B cell (primary cell): Measurements from ENCODE around the gene LAT. TPM values are rescaled to one million over a fixed set of nuclear protein-coding genes. Genes with fewer than 3 reads are reported as not detected.

Experiments used
- ATAC-seq: fragments of 200-7000 bp; cut with Tn5 transposase; one replicate; pipeline ENCODE4 v1.10.0; 2021; ENCODE audit warnings: low read depth, mild to moderate bottlenecking, moderate number of reproducible peaks, moderate library complexity
- CTCF ChIA-PET: fragments of 350-600 bp; sonication (Branson Sonifier 250); formaldehyde crosslinking; loops from one replicate; lab custom pipeline; 2021; ENCODE audit warnings: antibody characterized with exemption, inconsistent platforms; lab: Charles Lee
- POLR2A ChIA-PET: fragments of 350-600 bp; sonication (Branson Sonifier 250); formaldehyde crosslinking; loops from one replicate; lab custom pipeline; 2021; ENCODE audit warnings: antibody characterized with exemption; lab: Charles Lee
- DNase-seq: peaks from one replicate; pipeline ENCODE4 v3.0.0; 2013
- H2AFZ ChIP-seq: 2 replicates; pipeline ENCODE4 v1.6.1; 2012; ENCODE audit warnings: mild to moderate bottlenecking, low read depth, low read length; ENCODE audit not compliant: insufficient read depth, poor library complexity, severe bottlenecking
- H3K27ac ChIP-seq, 2 donors: 1 replicate in 1 of 2; 2 replicates in 1 of 2; pipeline ENCODE4 v1.5.1; 2012 to 2013; ENCODE audit warnings: low read length in 2 of 2, mild to moderate bottlenecking in 2 of 2, moderate library complexity in 1 of 2
- H3K27me3 ChIP-seq, 4 experiments: fragments of 200-600 bp in 1 of 4; sonication (generic) in 1 of 4; replicated peaks in 1 of 4; 1 replicate in 2 of 4; 2 replicates in 2 of 4; pipeline versions ENCODE4 v1.6.1 to v1.7.0; 2013 to 2016; ENCODE audit warnings: low read length in 3 of 4, mild to moderate bottlenecking in 2 of 4, mixed read lengths in 1 of 4, moderate library complexity in 1 of 4; ENCODE audit not compliant: insufficient read depth in 4 of 4, control insufficient read depth in 3 of 4; ENCODE audit errors: control extremely low read depth in 1 of 4
- H3K36me3 ChIP-seq, 2 experiments: replicated peaks in 1 of 2; 1 replicate in 1 of 2; 2 replicates in 1 of 2; pipeline versions ENCODE4 v1.6.1 to v1.7.1; 2013; ENCODE audit warnings: low read length in 1 of 2; ENCODE audit not compliant: insufficient read depth in 2 of 2, control insufficient read depth in 1 of 2; ENCODE audit errors: control extremely low read depth in 1 of 2, extremely low read depth in 1 of 2
- H3K4me1 ChIP-seq, 2 donors: fragments of 200-600 bp in 1 of 2; sonication (generic) in 1 of 2; 1 replicate in 1 of 2; 2 replicates in 1 of 2; pipeline versions ENCODE4 v1.5.1 to v1.6.1; 2013 to 2017; ENCODE audit warnings: low read length in 2 of 2; ENCODE audit not compliant: control insufficient read depth in 2 of 2, insufficient read depth in 2 of 2
- H3K4me2 ChIP-seq: replicated peaks from 2 replicates; pipeline ENCODE3; 2012; ENCODE audit warnings: mild to moderate bottlenecking, low read depth, low read length; ENCODE audit not compliant: poor library complexity, severe bottlenecking
- H3K4me3 ChIP-seq, 5 experiments: fragments of 200-600 bp in 1 of 5; sonication (generic) in 1 of 5; 1 replicate in 3 of 5; 2 replicates in 2 of 5; pipeline versions ENCODE4 v1.5.1 to v1.7.0; 2011 to 2016; ENCODE audit warnings: low read length in 4 of 5, mild to moderate bottlenecking in 4 of 5, low read depth in 2 of 5, control low read depth in 1 of 5, moderate library complexity in 1 of 5; ENCODE audit not compliant: insufficient read depth in 1 of 5; ENCODE audit errors: control extremely low read depth in 1 of 5, extremely low read depth in 1 of 5
- H3K79me2 ChIP-seq: fragments of 200-600 bp; sonication (generic); one replicate; pipeline ENCODE4 v1.6.0; 2016; ENCODE audit warnings: low read length; ENCODE audit not compliant: control insufficient read depth, insufficient read depth
- H3K9ac ChIP-seq: fragments of 200-600 bp; sonication (generic); 2 replicates; pipeline ENCODE4 v1.6.1; 2017; ENCODE audit warnings: mild to moderate bottlenecking, low read length, moderate library complexity
- H3K9me3 ChIP-seq, 3 donors: one replicate each; pipeline versions ENCODE4 v1.6.1 to v1.7.1; 2013; ENCODE audit warnings: low read length in 2 of 3; ENCODE audit not compliant: control insufficient read depth in 2 of 3, insufficient read depth in 1 of 3; ENCODE audit errors: control extremely low read depth in 1 of 3
- H4K20me1 ChIP-seq: 2 replicates; pipeline ENCODE4 v1.6.0; 2012; ENCODE audit warnings: mild to moderate bottlenecking, low read length; ENCODE audit not compliant: insufficient read depth, control insufficient read depth, poor library complexity, severe bottlenecking
- H3K27ac Mint-ChIP-seq: one replicate; pipeline ENCODE4 v1.8.0; 2021; ENCODE audit warnings: mixed read lengths
- H3K27me3 Mint-ChIP-seq: one replicate; pipeline ENCODE4 v1.8.0; 2021; ENCODE audit warnings: mixed read lengths
- H3K4me1 Mint-ChIP-seq: one replicate; pipeline ENCODE4 v1.8.0; 2021; ENCODE audit warnings: mixed read lengths
- H3K4me3 Mint-ChIP-seq: one replicate; pipeline ENCODE4 v1.8.0; 2021; ENCODE audit warnings: mixed read lengths
- H3K9me3 Mint-ChIP-seq: one replicate; pipeline ENCODE4 v1.8.0; 2022; ENCODE audit warnings: mixed read lengths; ENCODE audit not compliant: insufficient read depth
- EZH2 ChIP-seq: IDR thresholded peaks from 2 replicates; pipeline ENCODE4 v1.6.1; 2012; ENCODE audit warnings: borderline replicate concordance, low read depth, mild to moderate bottlenecking, moderate library complexity, low read length; ENCODE audit not compliant: insufficient read depth, poor library complexity, severe bottlenecking
- WGBS: methylation state at CpG from one replicate; pipeline ENCODE4 v1.1.5; 2013; ENCODE audit warnings: missing lambda C conversion rate; ENCODE audit not compliant: insufficient coverage; 5-methylcytosine and 5-hydroxymethylcytosine counted together
- intact Hi-C: fragments of 100-400 bp; cut with micrococcal nuclease; formaldehyde crosslinking; loops from one replicate; pipeline ENCODE4 v1.10.0; 2022
- polyA plus RNA-seq: library from polyadenylated mRNA; depleted of rRNA; stranded (reverse); fragments of >200 nt; gene quantifications from 2 replicates; pipeline ENCODE4 v1.2.3, GENCODE V29; 2012
- total RNA-seq, 2 donors: library from RNA; stranded (reverse); fragments of 120-200 nt in 1 of 2; gene quantifications; 1 replicate in 1 of 2; 2 replicates in 1 of 2; pipeline versions ENCODE4 v1.2.3 to v1.2.4, GENCODE V29; 2013 to 2022
- TF ChIP-seq, protein P1 (sequence below): fragments of 200-600 bp; IDR thresholded peaks from one replicate; pipeline ENCODE4 v1.8.0; 2022; ENCODE audit warnings: antibody characterized with exemption, mild to moderate bottlenecking

The LAT gene
- total and polyA plus RNA-seq, 2 donors (not counting 1 experiment from before 2014, with no cell fraction given) = 10.6 to 12.2 TPM

DNA sequence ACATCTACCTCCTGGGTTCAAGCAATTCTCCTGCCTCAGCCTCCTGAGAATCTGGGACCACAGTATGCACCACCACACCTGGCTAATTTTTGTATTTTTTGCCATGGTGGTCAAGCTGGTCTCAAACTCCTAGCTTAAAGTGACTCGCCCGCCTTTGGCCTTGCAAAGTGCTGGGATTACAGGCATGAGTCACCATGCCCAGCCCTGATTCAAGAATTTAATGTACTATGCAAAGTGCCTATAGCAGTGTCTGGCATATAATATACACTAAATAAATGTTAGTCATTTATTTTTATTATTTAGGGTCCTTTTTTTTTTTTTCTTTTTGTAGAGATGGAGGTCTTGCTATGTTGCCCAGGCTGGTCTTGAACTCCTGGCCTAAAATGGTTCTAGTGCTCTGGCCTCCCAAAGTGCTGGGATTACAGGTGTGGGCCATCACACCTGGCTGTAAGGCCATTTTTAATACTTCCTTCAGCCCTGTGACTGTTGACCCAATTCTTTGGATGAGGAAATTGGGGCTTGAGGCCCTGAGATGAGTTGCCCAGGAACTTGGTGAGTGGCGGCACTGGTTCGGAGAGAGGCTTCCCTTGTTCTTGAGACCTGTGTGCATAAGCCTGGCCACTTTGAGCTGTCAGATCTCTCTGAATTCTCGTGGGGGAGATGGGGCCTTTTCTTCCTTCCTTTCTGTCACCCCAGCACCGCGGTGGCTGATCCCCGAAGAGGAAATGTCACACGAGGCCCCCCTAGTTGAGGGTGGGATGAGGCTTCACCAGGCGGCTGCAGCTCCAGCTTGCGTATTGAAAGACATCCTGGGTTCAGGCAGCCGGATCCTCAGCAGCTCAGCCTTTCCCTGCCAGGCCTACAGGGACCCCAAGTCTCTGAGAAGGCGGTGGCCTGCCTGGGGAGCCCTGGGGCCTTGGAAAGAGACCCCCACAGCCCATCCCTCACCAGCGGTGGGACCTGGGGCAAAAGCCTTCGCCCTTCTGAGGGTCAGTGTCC lies 38.7 kb downstream of the LAT start:
- Histone ChIP-seq H3K4me2 (no peak overlapping the region), H3K9ac (no peak overlapping the region), H3K27me3 (peaks cover 0 to 13% (median 2%) of the 10 kb centered on the region in 4 experiments), H4K20me1 (no peaks in the 10 kb centered on the region), H3K4me1 (no peaks in the 10 kb centered on the region), H3K79me2 (no peaks in the 10 kb centered on the region), H3K27ac (no peak overlapping the region), H3K9me3 (no peaks in the 10 kb centered on the region), H3K4me3 (no peak overlapping the region), H3K36me3 (no peaks in the 10 kb centered on the region), H2AFZ (no peak overlapping the region)
- Mint-ChIP-seq H3K9me3 (no peaks in the 10 kb centered on the region), H3K4me1 (no peaks in the 10 kb centered on the region), H3K27ac (no peak overlapping the region), H3K27me3 (peaks cover 26% of the 10 kb centered on the region), H3K4me3 (no peak overlapping the region)
- ChIA-PET CTCF (no interaction called here), POLR2A (interaction anchor here (0.6 kb wide), 1 partner anchor 130 kb away, joined by 3 read pairs; no protein-coding TSS in a partner anchor)
- 36% methylated on average over 8 of the region's 15 CpGs for WGBS
- ATAC-seq = no peak
- intact Hi-C loops = no loop called here
- no peak for DNase-seq
- TF ChIP-seq, protein P1, sequence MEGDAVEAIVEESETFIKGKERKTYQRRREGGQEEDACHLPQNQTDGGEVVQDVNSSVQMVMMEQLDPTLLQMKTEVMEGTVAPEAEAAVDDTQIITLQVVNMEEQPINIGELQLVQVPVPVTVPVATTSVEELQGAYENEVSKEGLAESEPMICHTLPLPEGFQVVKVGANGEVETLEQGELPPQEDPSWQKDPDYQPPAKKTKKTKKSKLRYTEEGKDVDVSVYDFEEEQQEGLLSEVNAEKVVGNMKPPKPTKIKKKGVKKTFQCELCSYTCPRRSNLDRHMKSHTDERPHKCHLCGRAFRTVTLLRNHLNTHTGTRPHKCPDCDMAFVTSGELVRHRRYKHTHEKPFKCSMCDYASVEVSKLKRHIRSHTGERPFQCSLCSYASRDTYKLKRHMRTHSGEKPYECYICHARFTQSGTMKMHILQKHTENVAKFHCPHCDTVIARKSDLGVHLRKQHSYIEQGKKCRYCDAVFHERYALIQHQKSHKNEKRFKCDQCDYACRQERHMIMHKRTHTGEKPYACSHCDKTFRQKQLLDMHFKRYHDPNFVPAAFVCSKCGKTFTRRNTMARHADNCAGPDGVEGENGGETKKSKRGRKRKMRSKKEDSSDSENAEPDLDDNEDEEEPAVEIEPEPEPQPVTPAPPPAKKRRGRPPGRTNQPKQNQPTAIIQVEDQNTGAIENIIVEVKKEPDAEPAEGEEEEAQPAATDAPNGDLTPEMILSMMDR = no peak
- TF ChIP-seq EZH2 = no peak

DNA sequence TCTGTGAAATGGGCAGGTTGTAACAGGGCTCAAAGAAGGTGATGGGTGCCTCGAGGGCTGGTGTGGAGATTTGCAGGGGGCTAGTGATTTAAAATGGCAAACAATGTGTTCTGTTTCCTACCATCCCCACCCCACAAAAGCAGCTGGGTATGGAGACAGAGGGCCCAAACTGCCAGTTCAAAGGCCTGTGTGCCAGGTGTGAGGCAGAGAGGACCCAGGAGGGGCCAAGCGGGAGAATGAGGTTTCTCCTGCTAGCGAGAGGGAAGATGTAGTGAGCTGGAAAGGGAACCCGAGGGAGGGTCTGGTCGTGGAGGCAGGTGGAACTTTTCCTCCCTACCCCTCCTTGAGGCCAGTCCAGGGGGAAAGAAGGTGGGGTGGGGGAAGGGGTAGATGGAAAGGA lies 39.4 kb downstream of the LAT start:
- ATAC-seq (no peak), DNase-seq (no peak)
- H3K4me3 ChIP-seq = no peak overlapping the region
- Mint-ChIP-seq H3K4me3 (no peak overlapping the region), H3K4me1 (no peaks in the 10 kb centered on the region), H3K27me3 (peaks cover 26% of the 10 kb centered on the region), H3K27ac (no peak overlapping the region), H3K9me3 (no peaks in the 10 kb centered on the region)
- no peaks in the 10 kb centered on the region for H4K20me1 ChIP-seq
- no peak overlapping the region for H3K4me2 ChIP-seq
- H3K27ac ChIP-seq = no peak overlapping the region
- peaks cover 0 to 13% (median 2%) of the 10 kb centered on the region in 4 experiments for H3K27me3 ChIP-seq
- H3K79me2 ChIP-seq = no peaks in the 10 kb centered on the region
- POLR2A ChIA-PET = no interaction called here
- no peaks in the 10 kb centered on the region for H3K4me1 ChIP-seq
- no CpG with 5 or more reads among the region's 5 CpGs for WGBS
- no peak overlapping the region for H2AFZ ChIP-seq
- no peak overlapping the region for H3K9ac ChIP-seq
- intact Hi-C loops = no loop called here
- H3K36me3 ChIP-seq = no peaks in the 10 kb centered on the region
- TF ChIP-seq EZH2 = no peak
- TF ChIP-seq, protein P1 = no peak
- CTCF ChIA-PET = no interaction called here
- no peaks in the 10 kb centered on the region for H3K9me3 ChIP-seq
